OCI-LY1 (cell line): Measurements from ENCODE around the gene HERC5.

ENCODE experiments used
- H2AFZ ChIP-seq: fragments of 200-600 bp; sonication (generic), shearing (Covaris generic); 2 replicates; pipeline ENCODE4 v1.6.0; 2014; ENCODE audit warnings: antibody characterized with exemption, mild to moderate bottlenecking, low read length
- H3F3A ChIP-seq: fragments of 200-600 bp; sonication (generic), shearing (Covaris generic); 2 replicates; pipeline ENCODE4 v1.6.0; 2014; ENCODE audit warnings: mild to moderate bottlenecking, antibody characterized with exemption, low read length, moderate library complexity; ENCODE audit not compliant: insufficient read depth
- H3K27ac ChIP-seq: fragments of 200-600 bp; sonication (generic); 2 replicates; pipeline ENCODE4 v1.5.1; 2014; ENCODE audit warnings: low read length, mixed run types, mild to moderate bottlenecking, low read depth; ENCODE audit not compliant: poor library complexity, severe bottlenecking
- H3K27me3 ChIP-seq: fragments of 200-600 bp; sonication (generic); 2 replicates; pipeline ENCODE4 v1.6.0; 2014; ENCODE audit warnings: antibody characterized with exemption, mild to moderate bottlenecking, low read length, moderate library complexity; ENCODE audit not compliant: insufficient read depth
- H3K36me3 ChIP-seq: fragments of 200-600 bp; sonication (generic); 2 replicates; pipeline ENCODE4 v1.6.1; 2014; ENCODE audit warnings: mild to moderate bottlenecking, antibody characterized with exemption, low read length, moderate library complexity, mixed read lengths; ENCODE audit not compliant: insufficient read depth
- H3K4me1 ChIP-seq: fragments of 200-600 bp; sonication (generic); 2 replicates; pipeline ENCODE4 v1.5.1; 2014; ENCODE audit warnings: mild to moderate bottlenecking, low read length, moderate library complexity; ENCODE audit not compliant: insufficient read depth, severe bottlenecking
- H3K4me2 ChIP-seq: fragments of 200-600 bp; sonication (generic), shearing (Covaris generic); 2 replicates; pipeline ENCODE4 v1.6.1; 2014; ENCODE audit warnings: low read length
- H3K4me3 ChIP-seq: fragments of 200-600 bp; sonication (generic); 2 replicates; pipeline ENCODE4 v1.5.1; 2014; ENCODE audit warnings: low read length, low read depth, mild to moderate bottlenecking, mixed read lengths; ENCODE audit not compliant: poor library complexity, severe bottlenecking
- H3K79me2 ChIP-seq: fragments of 200-600 bp; shearing (Covaris generic); 2 replicates; pipeline ENCODE4 v1.6.1; 2016; ENCODE audit warnings: mixed run types, low read length, mixed read lengths; ENCODE audit not compliant: insufficient read depth
- H3K9ac ChIP-seq: fragments of 200-600 bp; sonication (generic), shearing (Covaris generic); 2 replicates; pipeline ENCODE4 v1.6.1; 2014; ENCODE audit warnings: mild to moderate bottlenecking, low read length, mixed read lengths
- H3K9me2 ChIP-seq: fragments of 200-600 bp; sonication (generic), shearing (Covaris generic); 2 replicates; pipeline ENCODE4 v1.6.1; 2014; ENCODE audit warnings: low read depth, mild to moderate bottlenecking, low read length, mixed read lengths
- H3K9me3 ChIP-seq: fragments of 200-600 bp; shearing (Covaris generic); 2 replicates; pipeline ENCODE4 v1.6.1; 2014; ENCODE audit warnings: low read length, mixed read lengths
- H4K20me1 ChIP-seq: fragments of 200-600 bp; sonication (generic), shearing (Covaris generic); 2 replicates; pipeline ENCODE4 v1.6.0; 2016; ENCODE audit warnings: mild to moderate bottlenecking, low read length; ENCODE audit not compliant: insufficient read depth
- EZH2 ChIP-seq: fragments of 200-600 bp; sonication (generic), shearing (Covaris generic); IDR thresholded peaks from 2 replicates; pipeline ENCODE4 v1.8.0; 2017; ENCODE audit warnings: borderline replicate concordance, mixed run types, mild to moderate bottlenecking, antibody characterized with exemption, low read length, moderate library complexity, mixed read lengths
- TF ChIP-seq, protein P1 (sequence below): fragments of 200-600 bp; sonication (generic), shearing (Covaris generic); IDR thresholded peaks from 2 replicates; pipeline ENCODE4 v1.5.1; 2017; ENCODE audit warnings: mild to moderate bottlenecking, antibody characterized with exemption, low read length, moderate library complexity, mixed read lengths

The HERC5 gene

DNA sequence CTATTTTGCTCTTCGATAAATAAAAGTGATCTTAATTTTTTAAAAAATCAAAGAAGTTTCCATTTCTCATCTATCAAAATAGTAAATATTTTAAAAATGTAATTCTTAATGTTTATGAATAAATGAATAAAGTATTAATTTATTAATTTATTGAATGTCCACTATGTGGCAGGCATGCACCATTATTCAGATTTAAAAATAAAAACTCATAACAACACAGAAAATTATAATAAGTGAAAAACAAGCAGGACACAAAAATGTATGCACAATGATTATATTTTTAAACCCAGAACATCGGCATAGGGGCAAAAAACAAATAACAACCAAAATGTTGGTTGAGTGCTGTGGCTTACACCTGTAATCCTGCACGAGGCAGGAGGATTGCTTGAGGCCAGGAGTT lies 71.9 kb downstream of the HERC5 start:
- Histone ChIP-seq H3K79me2 (no peaks in the 10 kb centered on the region), H3K4me3 (no peak overlapping the region), H3K4me1 (no peaks in the 10 kb centered on the region), H3K27ac (no peak overlapping the region), H3K27me3 (no peaks in the 10 kb centered on the region), H4K20me1 (no peaks in the 10 kb centered on the region), H3K9ac (no peak overlapping the region), H3K9me2 (no peaks in the 10 kb centered on the region), H3K4me2 (no peak overlapping the region), H3K9me3 (no peaks in the 10 kb centered on the region), H2AFZ (no peak overlapping the region), H3K36me3 (no peaks in the 10 kb centered on the region), H3F3A (no peaks in the 10 kb centered on the region)
- no peak for TF ChIP-seq EZH2
- TF ChIP-seq, protein P1, sequence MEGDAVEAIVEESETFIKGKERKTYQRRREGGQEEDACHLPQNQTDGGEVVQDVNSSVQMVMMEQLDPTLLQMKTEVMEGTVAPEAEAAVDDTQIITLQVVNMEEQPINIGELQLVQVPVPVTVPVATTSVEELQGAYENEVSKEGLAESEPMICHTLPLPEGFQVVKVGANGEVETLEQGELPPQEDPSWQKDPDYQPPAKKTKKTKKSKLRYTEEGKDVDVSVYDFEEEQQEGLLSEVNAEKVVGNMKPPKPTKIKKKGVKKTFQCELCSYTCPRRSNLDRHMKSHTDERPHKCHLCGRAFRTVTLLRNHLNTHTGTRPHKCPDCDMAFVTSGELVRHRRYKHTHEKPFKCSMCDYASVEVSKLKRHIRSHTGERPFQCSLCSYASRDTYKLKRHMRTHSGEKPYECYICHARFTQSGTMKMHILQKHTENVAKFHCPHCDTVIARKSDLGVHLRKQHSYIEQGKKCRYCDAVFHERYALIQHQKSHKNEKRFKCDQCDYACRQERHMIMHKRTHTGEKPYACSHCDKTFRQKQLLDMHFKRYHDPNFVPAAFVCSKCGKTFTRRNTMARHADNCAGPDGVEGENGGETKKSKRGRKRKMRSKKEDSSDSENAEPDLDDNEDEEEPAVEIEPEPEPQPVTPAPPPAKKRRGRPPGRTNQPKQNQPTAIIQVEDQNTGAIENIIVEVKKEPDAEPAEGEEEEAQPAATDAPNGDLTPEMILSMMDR = peak; percentile 7; the same call in 1 of the 2 replicates

DNA sequence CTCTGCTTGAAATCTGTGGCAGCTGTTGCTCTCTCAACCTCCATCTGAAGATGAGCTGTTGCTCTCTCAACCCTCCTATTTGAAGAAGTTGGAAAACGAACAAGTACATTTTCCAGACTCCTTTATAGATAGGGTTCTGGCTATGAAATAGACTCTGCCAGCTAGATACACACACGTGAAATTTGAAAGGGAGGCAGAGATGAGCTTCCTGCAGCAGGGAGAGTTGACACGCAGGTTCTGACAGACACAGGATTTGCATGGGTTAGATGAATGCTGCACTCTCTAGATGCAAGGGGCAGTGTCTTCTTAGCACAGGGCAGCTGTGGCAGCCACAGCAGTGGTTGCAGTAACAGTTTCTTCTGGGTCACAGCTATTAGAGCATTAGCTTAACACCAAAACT lies 74.6 kb downstream of the HERC5 start:
- Histone ChIP-seq H3K79me2 (no peaks in the 10 kb centered on the region), H3K4me2 (no peak overlapping the region), H3K27me3 (no peaks in the 10 kb centered on the region), H3K9me2 (no peaks in the 10 kb centered on the region), H3K4me3 (no peak overlapping the region), H2AFZ (no peak overlapping the region), H3F3A (no peaks in the 10 kb centered on the region), H4K20me1 (no peaks in the 10 kb centered on the region), H3K27ac (no peak overlapping the region), H3K4me1 (no peaks in the 10 kb centered on the region), H3K9ac (no peak overlapping the region), H3K9me3 (no peaks in the 10 kb centered on the region), H3K36me3 (no peaks in the 10 kb centered on the region)
- TF ChIP-seq EZH2 = no peak
- TF ChIP-seq, protein P1 = no peak

DNA sequence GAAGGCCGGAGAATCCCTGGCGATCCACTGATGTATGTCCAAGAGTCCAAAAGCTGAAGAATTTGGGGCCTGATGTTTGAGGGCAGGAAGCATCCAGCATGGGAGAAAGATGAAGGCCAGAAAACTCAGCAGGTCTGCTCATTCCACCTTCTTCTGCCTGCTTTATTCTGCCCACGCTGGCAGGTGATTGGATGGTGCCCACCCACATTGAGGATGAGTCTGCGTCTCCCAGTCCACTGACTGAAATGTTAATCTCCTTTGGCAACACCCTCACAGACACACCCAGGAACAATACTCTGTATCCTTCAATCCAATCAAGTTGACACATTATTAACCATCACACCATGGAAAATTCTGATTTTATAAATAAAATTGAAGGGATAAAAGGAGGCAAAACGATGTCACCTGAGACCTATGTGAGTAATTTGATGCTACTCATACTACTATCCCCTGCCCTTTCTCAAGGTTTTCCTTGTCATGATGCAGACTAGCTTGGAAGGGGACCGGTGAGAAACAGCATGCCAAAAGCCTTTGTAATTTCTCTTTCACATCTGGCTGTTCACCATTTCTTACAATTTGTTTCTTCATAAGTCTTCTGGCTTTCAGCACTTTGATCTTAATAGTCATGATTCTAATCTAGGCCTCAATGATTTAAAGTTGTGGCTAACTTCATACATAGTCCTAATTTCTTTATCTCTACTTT lies 76.3 kb downstream of the HERC5 start:
- Histone ChIP-seq H3K9ac (no peak overlapping the region), H3K9me2 (no peaks in the 10 kb centered on the region), H3K4me1 (no peaks in the 10 kb centered on the region), H3K79me2 (no peaks in the 10 kb centered on the region), H3K36me3 (no peaks in the 10 kb centered on the region), H3K4me3 (no peak overlapping the region), H3K9me3 (no peaks in the 10 kb centered on the region), H2AFZ (no peak overlapping the region), H4K20me1 (no peaks in the 10 kb centered on the region), H3K27me3 (no peaks in the 10 kb centered on the region), H3F3A (no peaks in the 10 kb centered on the region), H3K4me2 (no peak overlapping the region), H3K27ac (no peak overlapping the region)
- TF ChIP-seq, protein P1 = no peak
- no peak for TF ChIP-seq EZH2
